GM12875 (cell line): ENCODE measurements around the gene LRRC3B.

Source experiments
- H3K4me3 ChIP-seq: one replicate; pipeline ENCODE4 v1.5.1; 2011; ENCODE audit warnings: low read depth, low read length, control low read depth
- CTCF ChIP-seq: IDR thresholded peaks from 2 replicates; pipeline ENCODE4 v1.5.1; 2011; ENCODE audit warnings: low read depth, mild to moderate bottlenecking, control low read depth, inconsistent platforms, low read length, moderate library complexity, borderline replicate concordance; ENCODE audit not compliant: insufficient read depth

LRRC3B gene

GRCh38 chr3:26675336-26675735 lies 52.8 kb downstream of the LRRC3B start:
- no peak overlapping the region for H3K4me3 ChIP-seq
- TF ChIP-seq CTCF, result no peak

- H3K4me3 ChIP-seq, result no peak overlapping the region
- TF ChIP-seq CTCF, result no peak
Measured at GRCh38 chr3:26681632-26682031, 59.1 kb downstream of the LRRC3B start.

GRCh38 chr3:26682406-26682805 lies 59.8 kb downstream of the LRRC3B start:
- no peak overlapping the region for H3K4me3 ChIP-seq
- TF ChIP-seq CTCF, result no peak

GRCh38 chr3:26683902-26684301 lies 61.3 kb downstream of the LRRC3B start:
- no peak overlapping the region for H3K4me3 ChIP-seq
- no peak for TF ChIP-seq CTCF

- no peak overlapping the region for H3K4me3 ChIP-seq
- no peak for TF ChIP-seq CTCF
Measured at GRCh38 chr3:26687466-26687865, 64.9 kb downstream of the LRRC3B start.

GRCh38 chr3:26699553-26699952 lies 77.0 kb downstream of the LRRC3B start:
- TF ChIP-seq CTCF, result no peak
- H3K4me3 ChIP-seq, result no peak overlapping the region

- no peak for TF ChIP-seq CTCF
- no peak overlapping the region for H3K4me3 ChIP-seq
Measured at GRCh38 chr3:26703519-26703918, 80.9 kb downstream of the LRRC3B start.
